Choroid plexus epithelial cell (primary cell): ENCODE data around the gene TRIM26.

Experiments used
- DNase-seq: peaks from one replicate; pipeline ENCODE4 v3.0.0-alpha.2; 2010; ENCODE audit warnings: low read depth
- H3K4me3 ChIP-seq: 2 replicates; pipeline ENCODE4 v1.5.1; 2011; ENCODE audit warnings: low read depth, mild to moderate bottlenecking, control low read depth, low read length, moderate library complexity
- CTCF ChIP-seq: conservative IDR thresholded peaks from 2 replicates; pipeline ENCODE4 v1.5.1; 2011; ENCODE audit warnings: low read depth, mild to moderate bottlenecking, control low read depth, inconsistent platforms, low read length, moderate library complexity

Gene TRIM26

DNA sequence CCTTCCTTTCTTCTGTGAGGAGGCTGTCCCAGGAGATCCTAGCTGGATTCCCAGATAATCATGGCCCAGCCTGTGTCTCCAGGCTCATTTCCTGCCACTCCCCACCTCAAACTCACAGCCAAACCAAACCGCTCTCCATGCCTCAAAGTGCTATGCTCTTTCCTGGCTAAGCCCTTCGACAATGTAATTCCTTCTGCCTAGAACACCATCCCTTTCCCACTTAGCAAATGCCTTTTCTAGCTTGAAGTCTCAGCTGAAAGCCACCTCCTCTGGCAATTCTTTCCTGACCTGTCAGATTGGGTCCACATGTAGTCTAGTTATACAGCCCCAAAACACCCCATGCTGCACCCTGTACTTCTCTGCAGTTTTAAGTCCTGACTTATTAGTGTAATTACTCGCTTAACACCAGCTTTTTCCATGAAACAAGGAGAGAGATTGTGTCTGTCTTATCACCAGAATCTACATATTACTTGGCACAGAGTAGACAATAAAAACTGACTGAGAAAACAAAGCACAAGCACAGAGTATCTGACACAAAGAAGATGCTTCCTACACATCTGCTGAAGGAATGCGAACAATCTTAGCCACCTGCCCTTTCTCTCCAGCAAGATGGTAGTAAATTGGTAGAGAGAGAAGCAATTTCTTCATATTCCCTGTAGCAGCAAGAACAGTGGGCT is 5.4 kb downstream of the TRIM26 start:
- TF ChIP-seq CTCF, result no peak

GRCh38 chr6:30206799-30207618 is 6.2 kb downstream of the TRIM26 start:
- peak; percentile 76 for DNase-seq
- H3K4me3 ChIP-seq, result no peak overlapping the region
- no peak for TF ChIP-seq CTCF

More for the DNA sequence above, 5.4 kb downstream of the TRIM26 start:
- peak; percentile 35 for DNase-seq
- no peak overlapping the region for H3K4me3 ChIP-seq

GRCh38 chr6:30206152-30206551 is 7.1 kb downstream of the TRIM26 start:
- no peak overlapping the region for H3K4me3 ChIP-seq
- peak; percentile 27 for DNase-seq
- TF ChIP-seq CTCF, result no peak

GRCh38 chr6:30204116-30204515 is 9.1 kb downstream of the TRIM26 start:
- TF ChIP-seq CTCF, result no peak
- no peak for DNase-seq
- no peak overlapping the region for H3K4me3 ChIP-seq

DNA sequence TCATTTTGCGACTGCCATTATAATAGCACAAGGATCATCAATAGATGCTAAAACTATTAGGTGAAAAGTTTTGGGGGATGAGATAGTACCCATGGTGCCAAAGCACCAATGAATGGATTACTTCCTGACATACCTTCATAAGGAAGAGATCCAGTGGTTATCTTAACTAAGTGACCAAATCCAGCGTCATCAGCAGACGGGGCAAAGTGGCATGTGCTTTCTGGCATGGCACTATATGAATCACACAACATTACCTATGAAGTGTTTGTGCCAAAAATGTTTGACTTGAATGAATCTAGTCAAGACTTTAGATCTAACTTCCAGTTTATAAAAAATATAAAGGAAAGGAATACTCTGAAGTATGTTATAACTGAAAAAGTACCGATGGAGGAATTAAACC is 10.8 kb downstream of the TRIM26 start:
- DNase-seq, result no peak
- TF ChIP-seq CTCF, result no peak
- no peak overlapping the region for H3K4me3 ChIP-seq

DNA sequence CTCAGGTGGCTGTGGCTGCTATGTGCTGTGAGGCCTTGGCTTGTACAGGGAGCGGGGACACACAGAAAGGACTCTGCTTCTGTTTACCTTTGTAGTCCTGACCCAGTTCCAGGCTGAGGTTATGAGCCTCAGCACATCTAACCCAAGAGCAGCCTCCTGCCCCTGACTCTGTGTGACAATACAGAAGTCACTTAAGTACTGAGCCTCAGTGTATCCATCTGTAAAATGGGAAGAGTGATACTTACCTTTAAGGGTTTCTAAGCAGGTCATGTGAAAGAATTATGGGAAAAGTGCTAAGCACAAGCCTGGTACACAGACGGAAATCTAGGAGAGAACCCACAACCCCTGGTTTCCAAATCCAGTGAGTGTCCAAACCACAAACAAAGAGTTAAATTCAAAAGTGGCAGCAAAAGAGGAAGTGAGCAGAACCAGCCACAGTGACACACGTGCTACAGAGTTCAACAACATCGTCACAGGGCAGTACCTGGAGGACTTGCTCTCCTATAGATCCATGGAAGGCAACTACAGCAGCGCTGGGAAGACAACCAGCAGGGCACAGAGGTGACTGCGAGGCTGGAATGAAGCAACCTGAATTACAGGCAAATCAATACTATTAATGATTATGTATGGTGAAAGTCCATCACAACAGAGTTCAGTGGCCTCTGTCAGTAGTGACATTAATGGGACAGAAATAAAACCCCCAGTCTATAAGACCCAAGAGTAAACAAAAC is 12.5 kb downstream of the TRIM26 start:
- no peak for DNase-seq
- H3K4me3 ChIP-seq, result no peak overlapping the region
- TF ChIP-seq CTCF, result no peak
